Hypothalamus (tissue), 51 donors: ENCODE results near the gene ADAMTS17.

Experiments used
- DNase-seq, 51 donors: peaks; one replicate each; lab custom pipeline; 2025; lab: John Stamatoyannopoulos, UW

ADAMTS17 gene

GRCh38 chr15:100207053-100207452, 134.7 kb downstream of the ADAMTS17 start:
- no peak for DNase-seq

DNA sequence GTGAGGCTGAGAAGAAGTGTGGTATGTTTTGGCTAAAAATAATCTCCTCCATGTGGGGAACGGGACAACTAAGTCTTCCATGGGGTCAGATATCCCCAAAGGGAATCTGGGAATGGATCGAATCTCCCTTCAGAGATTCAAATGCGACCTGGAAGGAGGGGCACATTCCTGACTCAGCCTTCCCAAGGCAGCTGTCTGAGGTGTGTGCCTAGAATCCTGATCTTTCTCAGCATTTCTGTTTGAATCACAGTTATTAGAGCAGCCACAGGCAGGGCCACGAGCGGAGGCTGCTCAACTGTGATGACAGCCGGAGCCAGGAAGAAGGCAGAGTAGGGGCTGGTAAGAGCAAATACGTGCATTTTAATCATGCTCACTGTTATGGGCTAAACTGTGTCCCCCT, 135.1 kb downstream of the ADAMTS17 start:
- DNase-seq: no peak

DNA sequence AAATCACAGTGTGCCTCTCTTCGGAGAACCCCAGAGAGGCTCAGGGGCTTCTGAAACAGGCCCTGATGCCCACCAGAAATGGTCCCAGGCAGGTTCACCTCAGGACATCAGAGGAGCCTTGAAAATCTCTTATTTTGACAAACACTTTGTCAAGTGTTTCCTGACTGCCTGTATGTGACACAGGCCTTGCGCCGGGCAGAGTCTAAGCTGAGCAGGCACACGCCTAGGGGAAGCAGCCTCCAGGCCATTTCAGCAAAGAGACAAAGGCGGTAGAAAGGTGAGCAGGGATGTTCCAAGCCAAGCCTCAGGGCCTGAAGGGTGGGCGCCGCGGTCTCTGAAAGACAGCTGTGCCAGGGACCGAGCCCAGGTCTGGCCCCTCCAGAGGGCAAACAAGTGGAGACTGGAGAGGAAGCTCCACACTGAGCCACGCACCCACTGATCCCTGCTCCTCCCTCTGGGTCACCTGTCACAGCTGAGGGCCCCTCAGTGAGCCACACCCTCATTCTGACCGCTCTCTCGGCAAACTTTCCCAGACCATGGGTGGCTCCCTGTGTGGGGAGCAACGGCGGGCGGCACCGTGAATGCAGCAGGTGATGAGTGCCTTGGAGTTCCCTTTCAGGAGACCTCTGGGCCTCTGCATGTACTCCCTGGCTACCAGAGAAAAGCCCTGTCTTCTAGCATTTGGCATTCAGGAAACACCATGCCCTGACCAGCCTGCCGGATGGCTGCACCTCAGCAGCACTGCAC, 136.1 kb downstream of the ADAMTS17 start:
- no peak for DNase-seq

GRCh38 chr15:100204771-100205170, 137.0 kb downstream of the ADAMTS17 start:
- no peak for DNase-seq

DNA sequence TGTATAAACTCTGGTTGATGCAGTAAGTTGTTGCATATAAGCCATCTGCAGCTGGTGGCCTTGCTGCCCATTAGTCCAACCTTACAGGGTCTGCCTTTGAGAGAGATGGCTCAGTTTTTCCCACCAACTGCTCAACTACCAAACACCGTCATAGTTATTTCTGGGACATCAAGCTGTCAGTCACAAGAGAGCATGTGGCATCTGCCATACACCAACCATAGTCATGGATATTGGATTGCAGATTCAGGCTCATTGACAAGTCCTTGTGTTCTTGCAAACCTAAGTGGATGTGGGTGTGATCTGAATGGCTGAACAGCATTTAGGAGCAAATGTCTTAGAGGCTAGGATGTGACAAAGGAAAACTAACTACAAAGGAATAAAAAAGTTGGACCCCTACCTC, 137.6 kb downstream of the ADAMTS17 start:
- DNase-seq: no peak

GRCh38 chr15:100202309-100202960, 139.3 kb downstream of the ADAMTS17 start:
- no peak for DNase-seq

DNA sequence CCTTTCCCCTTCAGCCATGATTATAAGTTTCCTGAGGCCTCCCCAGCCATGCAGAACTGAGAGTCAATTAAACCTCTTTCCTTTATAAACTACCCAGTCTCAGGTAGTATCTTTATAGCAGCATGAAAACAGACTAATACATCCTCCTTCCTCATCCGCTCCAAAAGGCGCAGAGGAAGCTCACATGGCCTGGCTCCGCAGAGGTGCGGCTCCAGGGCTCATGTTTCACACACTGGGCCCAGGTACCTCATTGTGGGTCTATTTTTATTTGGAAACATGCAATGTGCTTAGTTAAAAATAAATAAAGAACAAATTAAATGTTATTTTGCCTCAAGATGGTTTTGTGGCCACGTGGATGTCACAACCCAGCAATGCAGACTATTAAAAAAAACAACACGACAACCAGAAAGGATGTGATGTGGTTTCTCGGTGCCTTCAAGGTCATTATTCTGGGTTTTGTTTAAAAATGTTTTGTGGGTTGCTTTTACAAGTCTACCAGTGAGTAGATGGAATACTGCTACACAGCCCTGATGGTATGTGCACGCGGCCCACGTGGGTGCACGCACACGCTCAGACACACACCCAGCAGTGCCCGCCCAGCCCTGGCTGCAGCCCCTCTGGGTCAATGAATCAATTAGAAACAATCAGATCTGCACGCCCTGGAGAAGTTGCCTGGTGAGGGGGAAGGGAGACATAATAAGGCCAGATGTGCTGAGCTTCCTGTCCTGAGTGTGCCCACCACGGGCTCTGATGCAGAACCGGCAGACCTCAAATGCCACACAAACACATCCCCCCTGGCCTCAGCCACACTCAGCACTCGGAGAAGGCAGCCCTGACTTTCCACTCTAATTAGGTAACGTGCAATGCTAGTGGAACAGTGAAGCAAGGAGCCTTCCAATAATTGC, 140.1 kb downstream of the ADAMTS17 start:
- DNase-seq: no peak

DNA sequence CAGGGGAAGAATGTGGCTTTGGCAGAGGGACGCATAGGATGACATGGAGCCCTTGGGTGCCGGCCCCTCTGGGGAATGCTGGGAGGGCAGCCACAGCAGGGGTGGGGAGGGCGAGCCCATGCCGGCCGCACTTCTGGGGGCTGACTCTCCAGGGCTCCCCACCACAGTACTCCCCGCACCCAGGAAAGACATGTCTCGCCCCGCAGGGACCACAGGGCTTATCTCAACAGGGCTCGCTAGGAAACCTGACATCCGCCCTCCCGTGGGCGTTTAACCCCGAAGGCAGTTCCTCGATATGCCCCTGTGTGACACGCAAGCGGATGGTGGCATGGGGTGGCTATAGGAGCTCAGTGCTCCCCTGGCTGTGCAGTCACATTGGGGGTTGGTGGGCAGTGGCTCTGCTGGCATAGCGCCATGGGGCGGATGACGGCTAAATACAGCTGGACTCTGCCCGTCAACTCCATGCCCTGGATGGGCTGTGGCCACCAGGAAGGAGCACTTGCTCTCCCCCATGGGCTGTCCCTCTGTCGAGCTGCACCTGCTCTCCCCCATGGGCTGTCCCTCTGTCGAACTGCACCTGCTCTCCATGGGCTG, 141.4 kb downstream of the ADAMTS17 start:
- DNase-seq: no peak

DNA sequence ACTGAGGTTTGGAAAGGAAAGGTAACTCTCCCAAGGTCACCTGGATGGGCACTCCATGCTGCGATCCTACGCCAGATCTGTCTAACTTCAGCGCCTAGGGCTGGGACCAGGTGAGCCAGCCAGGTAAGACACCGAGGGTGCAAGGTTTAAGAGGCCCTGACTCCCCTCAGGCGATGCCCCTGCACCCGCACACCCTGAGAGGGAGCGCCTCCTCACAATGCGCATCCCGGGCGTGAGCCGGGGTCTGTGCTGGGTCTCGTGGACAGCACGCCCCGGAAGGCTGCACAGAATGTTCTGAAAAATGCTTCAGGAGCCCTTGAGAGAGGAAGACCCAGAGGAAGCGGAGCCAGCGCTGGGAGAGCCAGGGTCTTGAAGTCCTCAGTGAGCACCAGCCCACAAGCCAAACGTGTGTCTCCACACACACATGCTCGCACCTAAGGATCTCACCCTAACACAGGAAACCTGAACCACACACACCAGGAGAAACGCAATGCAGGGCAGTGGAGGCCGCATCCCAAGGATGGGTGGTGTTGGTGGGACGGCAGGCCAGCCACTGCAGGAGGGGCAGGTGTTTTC, 142.0 kb downstream of the ADAMTS17 start:
- no peak for DNase-seq

GRCh38 chr15:100198442-100198841, 143.3 kb downstream of the ADAMTS17 start:
- DNase-seq: no peak

- no peak for DNase-seq
Measured at GRCh38 chr15:100196326-100197058, 145.3 kb downstream of the ADAMTS17 start.

- DNase-seq: no peak
Measured at GRCh38 chr15:100194996-100195395, 146.8 kb downstream of the ADAMTS17 start.

GRCh38 chr15:100193277-100193860, 148.4 kb downstream of the ADAMTS17 start:
- DNase-seq: no peak

DNA sequence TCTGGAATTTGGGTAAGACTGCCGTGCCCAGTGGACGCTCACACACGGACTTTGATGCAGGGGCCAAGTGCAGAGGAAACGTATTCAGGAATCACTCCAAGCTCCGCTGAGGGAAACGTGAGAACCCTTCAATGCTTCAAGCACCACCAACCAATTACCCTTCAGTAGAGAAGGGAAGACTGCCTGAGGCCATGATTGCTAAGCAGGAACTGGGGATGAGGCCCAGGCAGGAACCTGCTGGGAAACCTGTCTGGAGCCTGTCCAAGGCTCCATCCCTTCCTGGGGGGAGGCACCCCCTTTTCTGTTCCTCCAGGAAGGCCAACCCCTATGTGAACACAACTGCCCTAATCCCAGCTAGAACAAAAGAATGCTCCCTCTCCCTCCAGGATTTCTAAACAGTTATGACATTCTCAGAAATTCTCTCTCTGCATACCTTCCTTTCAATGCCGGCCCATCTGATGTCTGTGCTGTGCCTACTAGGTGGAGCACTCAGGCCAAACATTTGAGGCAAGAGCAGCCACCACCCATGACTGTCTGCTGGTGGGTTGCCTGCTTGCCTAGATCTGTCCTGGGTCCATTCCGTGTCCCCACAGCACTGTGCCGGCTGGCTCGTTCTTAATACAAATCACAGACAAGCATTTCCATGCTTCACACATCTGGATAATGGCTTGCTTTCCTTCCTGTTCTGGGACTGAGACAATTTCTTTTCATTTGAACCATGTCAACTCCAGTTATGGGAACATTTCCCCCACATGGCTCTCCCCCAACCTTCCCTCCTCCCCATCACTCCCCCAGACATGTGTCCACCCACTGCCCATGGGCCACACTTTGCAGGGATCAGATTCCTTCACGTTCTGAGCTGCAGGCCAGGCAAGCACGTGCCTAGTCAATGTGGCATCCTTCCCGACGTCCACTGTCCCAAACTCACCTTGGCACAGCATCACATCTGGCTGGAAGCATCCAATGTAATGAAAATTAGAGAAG, 149.4 kb downstream of the ADAMTS17 start:
- no peak for DNase-seq

GRCh38 chr15:100191161-100191560, 150.6 kb downstream of the ADAMTS17 start:
- DNase-seq: no peak

DNA sequence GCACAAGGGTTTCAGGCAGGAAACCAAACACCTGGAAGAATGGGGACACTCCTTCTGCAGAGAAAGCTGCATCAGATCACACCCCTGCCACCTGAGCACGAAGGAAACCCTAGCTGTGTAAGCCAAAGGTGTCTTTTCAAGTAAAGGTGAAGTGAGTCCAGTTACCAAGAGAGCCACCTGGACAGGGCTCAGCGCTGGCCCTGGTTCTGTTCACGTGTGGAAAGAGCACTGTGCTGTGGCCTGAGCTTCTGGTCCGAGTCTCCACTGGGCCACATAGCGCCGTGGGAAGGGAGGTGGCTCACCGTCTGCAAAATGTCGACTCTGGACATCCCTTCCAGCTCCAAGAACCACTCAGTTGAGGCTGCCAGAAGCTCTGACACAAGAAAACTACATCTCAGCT, 151.1 kb downstream of the ADAMTS17 start:
- DNase-seq: no peak

DNA sequence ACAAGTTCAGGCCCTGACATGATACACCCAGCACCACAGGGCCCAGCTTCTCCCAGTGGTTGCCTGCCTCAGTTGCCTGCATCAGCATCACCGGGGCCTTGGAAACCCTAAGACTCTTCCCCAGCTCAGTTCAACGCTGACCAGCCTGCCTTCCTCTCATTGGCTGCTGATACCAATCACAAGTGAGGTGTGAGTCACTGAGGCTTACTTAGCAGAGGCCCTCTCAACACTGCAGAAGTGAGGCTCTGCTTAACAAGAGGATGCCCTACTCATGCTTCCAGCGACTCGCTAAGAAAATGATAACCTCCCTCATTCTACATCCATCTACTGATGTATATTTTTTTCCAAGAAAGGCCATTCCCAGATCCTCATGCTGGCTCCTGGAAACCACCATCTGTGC, 151.9 kb downstream of the ADAMTS17 start:
- no peak for DNase-seq

- DNase-seq: no peak
Measured at GRCh38 chr15:100189319-100189718, 152.5 kb downstream of the ADAMTS17 start.
